Nephron progenitor cell (in vitro differentiated cells): ENCODE measurements around the gene DPRX.

Experiments
- DNase-seq: peaks from one replicate; pipeline ENCODE4 v3.0.0; 2021
- H3K27ac Mint-ChIP-seq: 2 replicates; pipeline ENCODE4 v1.8.0; 2021; ENCODE audit warnings: mild to moderate bottlenecking, moderate library complexity, mixed read lengths
- H3K27me3 Mint-ChIP-seq: 2 replicates; pipeline ENCODE4 v1.8.0; 2021; ENCODE audit warnings: mild to moderate bottlenecking, low read depth, mixed read lengths; ENCODE audit not compliant: poor library complexity
- H3K36me3 Mint-ChIP-seq: 2 replicates; pipeline ENCODE4 v1.8.0; 2021; ENCODE audit warnings: low read depth, mixed read lengths
- H3K4me1 Mint-ChIP-seq: 2 replicates; pipeline ENCODE4 v1.8.0; 2021; ENCODE audit warnings: mixed read lengths
- H3K4me3 Mint-ChIP-seq: 2 replicates; pipeline ENCODE4 v1.8.0; 2021; ENCODE audit warnings: mild to moderate bottlenecking, moderate library complexity, mixed read lengths
- H3K9me3 Mint-ChIP-seq: 2 replicates; pipeline ENCODE4 v1.8.0; 2021; ENCODE audit warnings: mild to moderate bottlenecking, moderate library complexity, mixed read lengths
- CTCF ChIP-seq: fragments of 200-600 bp; sonication (generic); IDR thresholded peaks from 2 replicates; pipeline ENCODE4 v1.5.0; 2021; ENCODE audit warnings: antibody characterized with exemption

The DPRX gene

GRCh38 chr19:53639471-53639870 is 7.7 kb downstream of the DPRX start:
- TF ChIP-seq CTCF: no peak
- H3K36me3 Mint-ChIP-seq: no peaks in the 10 kb centered on the region
- H3K27ac Mint-ChIP-seq: no peak overlapping the region
- H3K4me3 Mint-ChIP-seq: no peak overlapping the region
- DNase-seq: no peak
- no peaks in the 10 kb centered on the region for H3K9me3 Mint-ChIP-seq
- peaks cover 13% of the 10 kb centered on the region for H3K27me3 Mint-ChIP-seq
- peaks cover 12% of the 10 kb centered on the region for H3K4me1 Mint-ChIP-seq

- Mint-ChIP-seq H3K9me3 (peaks cover 11% of the 10 kb centered on the region), H3K4me1 (peaks cover 12% of the 10 kb centered on the region), H3K36me3 (no peaks in the 10 kb centered on the region), H3K27ac (no peak overlapping the region), H3K4me3 (no peak overlapping the region), H3K27me3 (peaks cover 13% of the 10 kb centered on the region)
- no peak for DNase-seq
- TF ChIP-seq CTCF: no peak
Observed at GRCh38 chr19:53642381-53643099, 10.7 kb downstream of the DPRX start.

GRCh38 chr19:53644061-53644816 is 12.4 kb downstream of the DPRX start:
- no peak for DNase-seq
- Mint-ChIP-seq H3K36me3 (no peaks in the 10 kb centered on the region), H3K4me1 (peaks cover 12% of the 10 kb centered on the region), H3K4me3 (no peak overlapping the region), H3K27me3 (peaks cover 16% of the 10 kb centered on the region), H3K27ac (no peak overlapping the region), H3K9me3 (peaks cover 22% of the 10 kb centered on the region)
- TF ChIP-seq CTCF: no peak

- Mint-ChIP-seq H3K27ac (no peak overlapping the region), H3K27me3 (peaks cover 13% of the 10 kb centered on the region)
Observed at GRCh38 chr19:53646144-53646543, 14.3 kb downstream of the DPRX start.

GRCh38 chr19:53647350-53647749 is 15.6 kb downstream of the DPRX start:
- H3K27me3 Mint-ChIP-seq: peaks cover 10% of the 10 kb centered on the region
- peaks cover 12% of the 10 kb centered on the region for H3K4me1 Mint-ChIP-seq
- H3K9me3 Mint-ChIP-seq: peaks cover 43% of the 10 kb centered on the region
- no peaks in the 10 kb centered on the region for H3K36me3 Mint-ChIP-seq
- DNase-seq: no peak
- no peak overlapping the region for H3K27ac Mint-ChIP-seq
- H3K4me3 Mint-ChIP-seq: no peak overlapping the region
- no peak for TF ChIP-seq CTCF

More at GRCh38 chr19:53646144-53646543, 14.3 kb downstream of the DPRX start:
- Mint-ChIP-seq H3K4me3 (no peak overlapping the region), H3K9me3 (peaks cover 40% of the 10 kb centered on the region), H3K4me1 (peaks cover 12% of the 10 kb centered on the region), H3K36me3 (no peaks in the 10 kb centered on the region)
- no peak for TF ChIP-seq CTCF
- DNase-seq: no peak
